GM18870 (cell line): ENCODE measurements around the gene SIAH1.
"Not testable (repeated sequence)": the region's sequence is repeated elsewhere in the genome, so short reads cannot be mapped to it uniquely, and the experiment has no call there.

Source experiments
- ATAC-seq: cut with Tn5 transposase; IDR thresholded peaks from one replicate; pipeline ENCODE4 v1.9.1; 2021; ENCODE audit warnings: moderate library complexity; ENCODE audit not compliant: unreplicated experiment

SIAH1 gene

DNA sequence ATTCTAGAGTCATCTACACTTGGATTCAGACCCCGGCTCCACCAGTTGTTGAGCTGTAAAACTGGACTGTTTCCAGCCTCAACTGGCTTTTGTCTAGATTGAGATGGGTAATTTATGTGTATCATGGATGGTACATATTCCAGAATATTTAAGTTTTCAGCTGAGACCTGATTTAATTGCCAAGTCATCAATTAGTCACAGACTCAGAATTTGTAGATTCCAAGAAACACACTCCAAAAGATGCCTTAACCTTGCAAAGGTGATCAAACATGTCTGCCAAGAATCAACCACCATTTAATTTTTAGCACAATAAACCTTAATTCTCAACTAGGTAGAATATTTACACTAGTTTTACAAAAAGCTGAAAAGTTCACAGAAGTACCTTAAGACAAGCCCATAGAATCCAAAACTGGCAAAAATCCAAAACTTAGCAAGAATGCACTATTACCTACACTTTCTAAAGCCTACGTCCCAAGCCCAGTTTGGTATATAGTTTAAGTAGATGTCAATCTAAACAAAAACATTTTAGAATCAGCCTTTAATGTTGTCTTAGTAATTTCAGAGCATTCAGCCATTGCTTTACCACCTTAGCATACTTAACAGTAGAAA, 17.7 kb downstream of the SIAH1 start:
- ATAC-seq = no peak

DNA sequence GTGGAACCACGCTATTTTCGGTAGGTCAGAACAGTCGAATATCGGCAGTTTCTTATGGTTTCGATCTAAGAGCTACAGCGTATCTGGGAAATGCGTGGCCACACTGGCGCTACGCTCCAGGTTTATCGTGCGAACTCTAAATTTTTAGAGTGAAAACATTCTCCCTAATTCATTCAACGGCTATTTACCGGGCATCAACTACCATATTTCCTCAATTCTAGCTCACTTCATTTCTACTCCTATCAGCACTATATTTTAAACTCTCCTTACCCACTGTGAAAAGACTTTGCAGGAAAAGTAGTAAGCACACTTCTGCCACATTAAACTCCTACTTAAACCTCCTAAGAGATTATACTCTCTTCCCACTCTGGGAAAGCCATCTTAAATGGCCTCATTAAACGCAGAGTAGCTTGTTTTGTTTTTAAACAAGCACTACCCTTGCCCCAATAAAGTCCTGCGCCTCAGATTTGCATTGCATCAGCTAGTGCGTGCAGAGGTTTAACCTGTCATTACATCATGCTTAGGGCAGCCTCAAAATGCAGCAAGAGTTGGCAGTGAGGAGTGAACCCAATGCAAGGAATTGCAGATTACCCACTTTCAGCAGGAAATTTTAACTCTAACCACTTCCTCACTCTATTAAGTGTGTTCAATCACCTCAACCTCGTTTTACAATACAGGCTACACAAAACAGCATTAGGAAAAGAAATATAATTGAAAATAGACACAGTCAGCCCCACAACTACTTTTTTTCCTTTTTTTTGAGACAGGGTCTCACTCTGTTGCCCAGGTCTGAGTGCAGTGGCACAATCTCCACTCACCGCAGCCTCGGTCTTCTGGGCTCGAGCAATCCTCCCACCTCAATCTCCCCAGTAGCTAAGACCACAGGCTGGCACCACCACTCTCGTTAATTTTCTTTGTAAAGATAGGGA, 18.8 kb downstream of the SIAH1 start:
- ATAC-seq = peak; percentile 63

DNA sequence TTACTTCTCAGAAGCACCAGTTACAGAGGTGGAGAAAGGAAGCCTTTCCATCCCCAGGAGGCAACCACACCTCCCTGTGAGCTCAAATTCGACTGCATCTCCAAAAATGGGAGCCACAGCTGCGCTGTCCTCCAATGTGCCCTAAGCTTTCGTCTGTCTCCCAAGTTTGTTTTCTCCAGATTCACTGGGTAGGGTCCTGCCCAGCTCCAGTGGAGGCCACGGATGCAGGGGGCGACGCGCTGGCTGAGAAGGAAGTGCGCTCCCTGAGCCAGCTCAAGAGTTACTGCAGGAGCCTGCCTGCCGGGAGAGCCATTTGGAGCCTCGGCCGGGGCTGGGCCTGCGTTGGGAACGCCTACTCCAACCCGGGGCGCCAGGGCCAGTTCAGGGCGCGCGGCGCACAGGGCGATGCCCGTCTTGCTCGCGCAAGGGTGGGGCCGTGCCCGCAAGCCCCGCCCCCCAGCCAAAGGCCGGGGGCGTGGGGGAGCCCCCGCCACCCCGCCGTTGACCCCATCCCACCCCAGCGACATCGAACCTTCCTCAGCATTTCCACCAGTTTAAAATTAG, 19.5 kb downstream of the SIAH1 start:
- ATAC-seq = peak; percentile 50

DNA sequence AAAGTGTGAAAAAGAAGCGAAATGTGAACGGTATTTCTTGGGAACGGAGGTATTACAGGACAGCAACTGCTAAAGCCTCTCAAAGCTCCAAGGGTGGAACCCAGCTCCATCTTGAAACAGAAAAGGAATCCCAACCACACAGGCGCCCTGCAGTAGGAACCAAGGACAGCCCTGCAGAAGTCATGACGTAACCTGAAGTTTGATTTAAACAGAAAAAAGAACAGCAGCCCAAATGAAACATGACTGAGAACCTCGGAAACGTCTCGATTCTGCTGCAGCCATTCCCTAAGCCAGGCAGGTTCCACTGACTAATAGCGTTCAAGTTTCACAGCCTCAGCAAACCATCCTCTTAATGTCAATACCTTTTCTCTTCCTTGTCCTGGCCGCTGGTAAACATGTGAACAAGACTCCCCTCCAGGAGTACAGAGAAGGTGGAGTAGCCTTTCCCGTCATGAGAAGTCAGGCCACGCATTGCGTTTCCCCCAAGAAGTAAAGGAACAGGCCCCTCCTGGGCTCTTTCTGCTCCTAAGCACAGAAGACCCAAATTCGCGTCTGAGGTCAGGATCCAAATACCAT, 20.1 kb downstream of the SIAH1 start:
- no peak for ATAC-seq

DNA sequence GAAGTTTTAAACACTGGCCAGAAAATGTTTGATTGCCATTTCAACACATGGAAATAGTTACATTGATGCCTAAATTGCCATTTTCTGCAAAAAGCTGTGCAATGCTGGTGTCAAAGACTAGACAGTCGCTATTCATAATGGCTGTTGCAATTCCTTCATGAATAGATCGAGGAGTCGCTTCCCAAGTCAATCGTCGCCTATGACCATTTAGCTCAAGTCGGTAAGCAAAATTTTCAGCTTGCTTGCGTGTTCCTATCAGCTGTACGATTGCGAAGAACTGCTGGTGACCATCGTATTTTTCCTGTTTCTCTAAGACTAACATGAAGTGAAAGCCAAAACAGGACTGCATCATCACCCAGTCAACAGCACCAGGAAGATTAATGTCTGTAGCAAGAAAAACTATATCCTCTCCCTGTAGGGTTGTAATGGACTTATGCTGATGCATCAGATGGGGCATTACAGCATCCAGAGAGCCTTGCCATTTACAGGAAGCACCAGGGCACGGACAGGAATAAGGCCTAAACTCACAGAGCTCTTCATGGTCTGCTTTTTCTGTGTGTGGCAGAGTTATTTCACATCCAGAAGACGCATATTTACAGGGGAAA, 23.6 kb downstream of the SIAH1 start:
- no peak for ATAC-seq

DNA sequence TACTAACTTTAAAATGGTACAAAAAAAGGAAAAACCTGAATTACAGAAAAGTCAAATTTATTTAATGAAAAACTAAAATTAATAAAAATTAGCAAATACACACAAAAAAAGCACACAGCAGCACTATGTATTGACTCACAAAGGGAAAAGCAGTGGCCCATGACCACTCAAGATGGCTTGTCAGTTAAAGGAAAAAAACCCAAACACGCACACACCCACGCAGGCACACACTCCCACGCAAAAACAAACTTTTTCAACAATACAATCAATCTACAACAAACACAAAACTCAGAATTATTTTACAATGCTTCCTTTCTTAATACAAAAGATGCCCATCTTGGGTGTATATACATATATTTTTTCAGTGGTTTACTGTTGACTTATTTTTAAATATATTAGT, 24.2 kb downstream of the SIAH1 start:
- ATAC-seq = no peak

DNA sequence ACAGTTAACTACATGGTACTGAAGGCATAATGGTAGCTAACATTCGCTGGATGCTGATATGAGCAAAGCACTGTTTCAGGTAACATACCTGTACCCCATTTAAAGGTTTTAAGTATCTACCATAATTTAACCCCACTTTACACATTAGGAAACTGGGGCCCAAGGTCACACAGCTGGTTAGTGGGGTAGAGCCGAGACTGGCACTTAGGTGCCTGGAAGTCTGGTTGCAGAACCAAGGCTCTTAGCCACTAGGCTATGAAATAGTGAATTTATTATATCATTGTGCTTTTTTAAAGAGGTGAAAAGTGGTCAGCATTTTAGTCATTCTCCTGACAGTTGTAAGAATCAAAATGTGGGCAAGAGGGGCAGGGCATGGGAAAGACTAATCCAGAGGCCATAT, 25.2 kb downstream of the SIAH1 start:
- ATAC-seq = no peak

DNA sequence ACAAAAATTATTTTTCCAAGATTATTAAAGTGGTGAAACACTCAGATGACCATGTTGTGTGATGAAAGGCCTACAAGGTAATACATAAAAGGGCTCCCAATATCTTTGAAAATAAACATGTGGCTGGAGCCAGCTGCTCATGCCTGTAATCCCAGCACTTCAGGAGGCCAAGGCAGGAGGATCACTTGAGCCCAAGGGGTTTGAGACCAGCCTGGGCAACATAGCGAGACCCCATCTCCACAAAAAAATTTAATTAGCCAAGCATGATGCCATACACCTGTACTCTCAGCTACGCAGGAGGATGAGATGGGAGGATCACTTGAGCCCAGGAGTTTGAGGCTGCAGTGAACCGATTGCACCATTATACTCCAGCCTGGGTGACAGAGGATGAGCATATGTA, 26.8 kb downstream of the SIAH1 start:
- no peak for ATAC-seq

DNA sequence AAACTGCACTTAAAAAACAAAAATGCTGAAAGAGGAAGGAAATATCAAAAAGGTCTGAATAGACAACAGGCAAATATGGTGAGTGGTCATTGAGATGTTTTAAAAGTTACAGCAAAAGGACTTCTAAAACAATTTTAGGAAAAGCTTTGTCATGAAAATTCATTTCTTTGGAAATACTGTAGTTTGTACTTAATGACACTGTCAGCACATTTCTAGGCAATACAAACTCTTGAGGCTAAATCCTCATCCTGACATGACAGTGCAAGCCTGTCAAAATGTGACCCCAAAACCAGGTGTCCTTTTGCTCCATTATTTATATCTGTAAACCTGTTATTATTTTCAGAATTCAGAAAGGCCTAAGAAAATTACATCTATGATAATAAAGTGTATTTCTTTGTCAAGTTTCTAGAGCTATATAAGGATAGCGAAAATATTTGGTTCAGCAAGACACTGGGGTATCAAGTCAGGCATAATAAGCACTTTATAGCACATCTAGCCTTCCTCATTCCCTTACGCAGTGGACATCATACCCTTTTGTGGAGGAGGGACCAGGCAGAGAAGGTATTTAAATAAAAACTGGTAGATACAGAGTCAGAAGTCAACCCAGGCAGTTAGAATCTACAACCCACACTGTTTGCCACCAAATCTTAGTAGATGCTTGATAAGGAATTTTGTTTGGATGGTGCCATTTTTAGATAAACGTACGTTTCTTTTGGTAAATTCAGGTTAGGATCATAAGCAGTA, 28.4 kb downstream of the SIAH1 start:
- ATAC-seq = no peak

DNA sequence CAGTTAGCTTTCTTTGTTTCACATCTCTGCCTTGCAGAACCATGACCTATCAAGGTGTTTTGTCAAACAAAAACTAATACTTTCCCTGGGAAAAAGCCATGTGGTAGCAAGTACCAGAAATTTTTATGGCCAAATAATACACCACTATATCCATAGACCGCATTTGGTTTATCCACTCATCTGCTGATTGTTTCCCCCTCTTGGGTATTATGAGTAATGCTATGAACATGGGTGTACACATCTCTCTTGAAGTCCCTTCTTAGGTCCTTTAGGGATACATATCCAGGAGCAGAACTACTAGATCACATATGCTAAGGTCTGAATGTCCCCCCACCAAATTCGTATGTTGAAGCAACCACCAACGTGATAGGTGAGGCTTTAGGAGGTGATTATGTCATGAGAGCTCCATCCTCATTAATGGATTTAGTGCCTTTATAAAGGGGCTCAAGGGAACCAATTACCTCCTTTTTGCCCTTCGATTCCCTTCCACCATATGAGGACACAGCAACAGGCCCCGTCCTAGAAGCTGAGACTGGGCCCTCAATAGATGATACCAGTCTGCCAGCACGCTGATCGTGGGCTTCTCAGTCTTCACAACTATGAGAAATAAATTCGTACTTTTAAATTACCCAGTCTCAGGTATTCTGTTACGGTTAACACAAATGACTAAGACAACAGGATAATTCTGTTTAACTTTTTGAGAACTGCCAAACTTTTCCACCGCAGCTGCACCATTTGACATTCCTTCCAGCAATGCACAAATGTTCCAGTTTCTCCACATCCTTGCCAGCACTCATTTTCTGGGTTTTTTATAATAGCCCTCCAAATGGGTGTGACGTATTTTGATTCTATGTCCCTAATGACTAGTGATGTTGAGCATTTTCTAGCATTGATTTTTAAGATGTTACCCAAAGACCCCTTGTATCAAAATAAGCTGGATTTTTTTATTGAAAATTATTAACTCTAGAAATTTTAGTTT, 30.0 kb downstream of the SIAH1 start:
- no peak for ATAC-seq

DNA sequence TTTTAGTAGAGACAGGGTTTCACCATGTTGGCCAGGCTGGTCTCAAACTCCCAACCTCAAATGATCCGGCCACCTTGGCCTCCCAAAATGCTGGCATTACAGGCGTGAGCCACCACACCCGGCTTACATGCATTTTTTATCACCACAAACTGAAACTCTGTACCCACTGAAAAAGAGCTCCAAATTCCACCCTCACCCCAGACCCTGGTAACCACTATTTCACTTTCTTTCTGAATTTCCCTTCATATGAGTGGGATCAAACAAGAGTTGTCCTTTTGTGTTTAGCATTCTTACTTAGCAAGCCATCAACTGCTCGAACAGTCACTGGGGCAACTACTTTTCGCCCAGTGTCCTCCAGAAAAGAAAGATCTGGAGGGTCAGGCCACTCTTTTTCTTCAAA, 30.8 kb downstream of the SIAH1 start:
- not testable (repeated sequence) for ATAC-seq

DNA sequence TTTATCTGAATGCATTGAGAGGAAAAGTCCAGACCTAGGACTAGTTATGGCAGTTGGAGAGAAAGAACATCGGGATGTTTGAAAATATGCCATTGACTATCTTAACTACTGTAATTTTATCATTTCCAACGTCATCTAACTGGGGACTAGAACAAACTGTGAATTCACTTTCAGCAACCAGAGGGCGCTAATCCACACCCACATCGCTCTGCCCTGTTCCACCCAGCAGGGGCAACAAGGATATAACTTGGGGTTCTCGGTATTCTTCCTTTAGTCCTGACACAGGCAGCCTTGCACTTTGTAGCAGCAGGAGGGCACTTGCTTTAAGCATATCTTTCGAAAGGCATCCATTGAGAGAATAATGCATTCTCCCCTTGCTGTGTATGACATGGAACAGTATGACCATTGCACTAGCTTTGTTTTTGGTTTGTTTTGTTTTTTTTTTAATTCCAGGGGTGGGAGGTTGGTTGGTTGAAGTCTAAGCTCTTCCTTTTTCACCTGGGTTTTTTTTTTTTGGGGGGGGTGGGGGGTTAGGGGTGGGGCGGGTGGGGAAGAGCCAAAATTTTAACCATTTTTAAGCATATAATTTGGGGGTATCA, 31.5 kb downstream of the SIAH1 start:
- peak; percentile 65 for ATAC-seq

DNA sequence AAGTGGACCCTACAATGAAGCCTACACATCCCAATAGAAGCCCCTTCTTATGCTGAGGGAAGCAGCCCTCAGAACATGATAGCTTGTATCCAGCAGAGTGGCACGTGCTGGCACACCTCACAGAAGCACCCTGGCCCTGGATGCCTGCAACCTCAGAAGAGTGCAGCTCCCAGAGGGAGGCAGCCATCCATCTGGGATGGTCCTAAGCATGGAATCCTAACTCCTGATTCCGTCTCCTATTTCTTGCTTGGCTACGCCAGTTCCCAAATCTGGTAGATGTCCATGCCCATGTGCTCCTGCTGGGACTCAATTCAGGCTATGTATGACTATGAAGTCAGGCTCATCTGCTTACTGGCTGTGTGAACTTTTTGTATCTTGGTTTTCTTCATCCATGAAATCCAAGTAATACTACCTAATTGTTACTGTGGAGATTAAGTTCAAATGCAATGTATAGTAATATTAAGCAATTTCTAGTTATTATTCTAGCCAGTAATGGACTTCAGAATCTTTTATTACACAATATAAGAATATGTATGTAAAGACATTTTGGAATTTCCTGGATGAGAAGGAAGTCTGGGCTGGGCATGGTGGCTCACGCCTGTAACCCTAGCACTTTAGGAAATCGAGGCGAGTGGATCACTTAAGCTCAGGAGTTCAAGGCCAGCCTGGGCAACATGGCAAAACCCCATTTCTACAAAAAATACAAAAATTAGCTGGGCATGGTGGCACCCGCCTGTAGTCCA, 32.4 kb downstream of the SIAH1 start:
- no peak for ATAC-seq

DNA sequence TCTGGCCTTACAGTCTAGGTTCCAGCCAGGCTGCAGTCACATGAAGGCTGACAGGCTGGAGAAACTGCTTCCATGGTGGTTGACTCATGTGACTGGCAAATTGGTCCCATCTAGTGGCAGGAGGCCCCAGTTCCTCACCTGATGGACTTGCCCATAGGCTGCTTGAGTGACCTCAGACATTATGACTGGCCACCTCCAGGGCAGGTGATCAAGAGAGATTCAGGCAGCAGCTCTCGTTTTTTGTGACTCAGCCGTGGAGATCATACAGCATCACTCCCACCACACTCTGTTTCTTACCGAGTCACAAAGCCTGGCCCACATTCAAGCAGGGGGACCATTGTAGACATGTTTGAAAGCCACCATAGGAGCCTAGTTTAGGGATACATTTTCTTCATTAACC, 34.5 kb downstream of the SIAH1 start:
- ATAC-seq = no peak

DNA sequence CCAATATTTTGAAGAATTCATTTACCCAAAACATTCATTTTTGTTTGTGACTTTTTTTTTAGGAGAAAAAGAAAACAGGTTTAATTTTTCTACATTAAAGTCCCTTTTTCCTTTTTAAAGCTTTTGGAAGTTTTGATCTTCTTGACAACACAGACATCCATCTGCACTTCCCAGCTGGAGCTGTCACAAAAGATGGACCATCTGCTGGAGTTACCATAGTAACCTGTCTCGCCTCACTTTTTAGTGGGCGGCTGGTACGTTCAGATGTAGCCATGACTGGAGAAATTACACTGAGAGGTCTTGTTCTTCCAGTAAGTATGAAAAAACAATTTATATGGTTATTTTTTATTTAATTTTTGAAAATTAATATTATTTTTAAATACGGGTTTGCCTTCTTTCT, 37.2 kb downstream of the SIAH1 start:
- ATAC-seq = no peak

DNA sequence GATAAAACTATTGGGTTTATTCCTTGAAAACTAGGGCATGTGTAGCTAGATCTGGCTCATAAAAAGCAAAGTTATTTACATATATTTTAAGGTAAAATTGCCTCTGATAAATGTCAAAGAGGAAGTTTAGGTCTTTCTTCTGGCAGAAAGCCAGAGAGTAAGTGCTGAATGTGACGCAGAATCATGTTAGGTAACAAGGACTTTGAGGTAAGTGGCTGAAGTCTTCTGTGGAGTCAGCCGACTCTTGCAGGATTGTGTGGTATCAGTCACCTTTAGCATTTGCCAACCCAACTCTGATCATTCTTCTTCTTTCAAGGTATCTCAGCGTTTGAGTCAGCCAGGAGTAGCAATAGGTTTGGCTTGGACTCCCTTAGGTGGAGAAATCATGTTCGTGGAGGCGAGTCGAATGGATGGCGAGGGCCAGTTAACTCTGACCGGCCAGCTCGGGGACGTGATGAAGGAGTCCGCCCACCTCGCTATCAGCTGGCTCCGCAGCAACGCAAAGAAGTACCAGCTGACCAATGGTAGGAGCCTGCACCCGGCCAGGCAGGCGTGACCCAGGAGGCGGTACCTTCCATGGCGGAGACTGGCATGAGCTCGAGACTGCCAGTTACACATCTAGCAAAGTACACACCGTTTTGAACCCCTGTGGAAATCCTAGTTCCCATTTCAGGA, 37.9 kb downstream of the SIAH1 start:
- ATAC-seq = no peak

DNA sequence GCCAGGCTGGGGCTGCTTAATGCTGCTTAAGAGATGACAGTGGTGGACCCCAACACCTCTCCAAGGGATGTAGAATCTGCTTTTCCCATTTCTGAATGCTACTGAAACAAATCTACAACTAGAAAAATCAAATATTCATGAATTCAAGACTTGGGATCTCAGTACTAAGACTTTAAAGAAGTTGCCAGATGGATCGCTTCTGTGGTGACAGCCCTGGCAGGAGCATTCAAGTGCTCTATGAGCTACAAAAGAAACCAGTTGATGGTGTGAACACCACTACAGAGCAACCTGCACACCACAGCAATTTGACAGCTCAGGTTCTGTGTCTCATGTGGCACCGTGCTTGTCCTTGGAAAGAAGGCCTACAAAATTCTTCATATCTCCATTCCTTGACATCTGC, 42.6 kb downstream of the SIAH1 start:
- ATAC-seq = no peak

DNA sequence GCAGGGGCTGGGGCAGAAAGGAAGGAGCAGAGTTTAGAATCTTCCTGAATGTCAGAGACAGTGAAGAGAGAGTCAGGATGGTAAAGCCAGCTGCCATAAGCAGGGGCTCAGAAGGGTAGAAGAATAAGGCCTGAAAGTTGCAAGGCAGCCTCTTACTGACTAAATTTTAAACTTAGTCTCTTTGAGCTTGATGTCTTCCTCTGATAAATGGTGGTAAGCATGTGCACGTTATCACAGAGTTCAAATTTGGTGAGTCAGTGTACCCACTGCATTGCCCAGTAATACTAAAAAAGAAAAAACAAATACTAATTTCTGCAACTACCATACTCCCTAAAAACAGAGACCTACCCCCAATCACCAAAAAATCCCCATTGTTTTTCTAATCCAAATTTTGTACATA, 45.2 kb downstream of the SIAH1 start:
- no peak for ATAC-seq
